K562 (cell line): ENCODE measurements around the gene PIK3AP1. TPM values are rescaled to one million over a fixed set of nuclear protein-coding genes. Genes with fewer than 3 reads are reported as not detected.

ENCODE experiments used
- ATAC-seq: fragments of 200-7000 bp; cut with Tn5 transposase; 3 replicates; pipeline ENCODE4 v1.9.1; 2020; ENCODE audit warnings: moderate library complexity
- BruUV-seq: library from RNA; stranded (reverse); fragments of 400-500 nt; replicated peaks from 2 replicates; lab custom pipeline; 2021; lab: Mats Ljungman, UMichigan
- CTCF ChIA-PET: fragments of 300-600 bp; formaldehyde crosslinking; extraction: SDS; loops from one replicate; lab custom pipeline; 2021; ENCODE audit warnings: low intra/inter-chr PET ratio; lab: Yijun Ruan, JAX
- POLR2A ChIA-PET: fragments of 300-600, 350-650 bp; sonication (Branson Sonifier 250); formaldehyde crosslinking; extraction: SDS; loops from one replicate; lab custom pipeline; 2021; ENCODE audit warnings: antibody characterized with exemption, inconsistent platforms; lab: Yijun Ruan, JAX
- DNase-seq, 4 experiments: peaks; one replicate each; pipeline versions ENCODE4 v3.0.0 to v3.0.0-alpha.2; 2011 to 2018; ENCODE audit warnings: low spot score in 3 of 4, mixed read lengths in 3 of 4; ENCODE audit errors: extremely low read depth in 1 of 4
- FAIRE-seq: peaks from 2 replicates; lab custom pipeline; 2011; peaks lifted over from hg19 to GRCh38; lab: Jason Lieb, UNC
- H2AFZ ChIP-seq: 2 replicates; pipeline ENCODE4 v1.6.0; 2011; ENCODE audit warnings: low read depth, low read length, control low read depth, inconsistent platforms
- H3K27ac ChIP-seq: fragments of 200-600 bp; 3 replicates; pipeline ENCODE4 v1.8.0; 2011; ENCODE audit warnings: low read depth, mild to moderate bottlenecking, control low read depth, inconsistent platforms, low read length, moderate library complexity, mixed read lengths; ENCODE audit errors: extremely low read depth
- H3K27me3 ChIP-seq, 2 experiments: fragments of 300-600 bp in 1 of 2; 2 replicates in 1 of 2; 3 replicates in 1 of 2; pipeline versions ENCODE4 v1.6.0 to v1.8.0; 2011; ENCODE audit warnings: inconsistent platforms in 2 of 2, low read length in 2 of 2, mild to moderate bottlenecking in 1 of 2, mixed read lengths in 1 of 2, moderate library complexity in 1 of 2; ENCODE audit not compliant: control insufficient read depth in 2 of 2, insufficient read depth in 2 of 2
- H3K36me3 ChIP-seq: fragments of 300-600 bp; 3 replicates; pipeline ENCODE4 v1.8.0; 2011; ENCODE audit warnings: mild to moderate bottlenecking, low read length, inconsistent platforms; ENCODE audit not compliant: control insufficient read depth, insufficient read depth
- H3K4me1 ChIP-seq, 2 experiments: fragments of 200-600 bp in 1 of 2; replicated peaks in 1 of 2; 2 replicates in 1 of 2; 3 replicates in 1 of 2; pipeline versions ENCODE4 v1.5.1 to v1.8.0; 2011; ENCODE audit warnings: inconsistent platforms in 2 of 2, low read length in 2 of 2, mild to moderate bottlenecking in 1 of 2, mixed read lengths in 1 of 2, moderate library complexity in 1 of 2; ENCODE audit not compliant: control insufficient read depth in 2 of 2, insufficient read depth in 2 of 2
- H3K4me2 ChIP-seq: 2 replicates; pipeline ENCODE4 v1.6.1; 2011; ENCODE audit warnings: low read length, control low read depth, inconsistent platforms, mixed read lengths; ENCODE audit not compliant: insufficient read depth
- H3K4me3 ChIP-seq: fragments of 200-600 bp; sonication (generic), shearing (Covaris generic); 2 replicates; pipeline ENCODE4 v1.5.1; 2016; ENCODE audit warnings: control low read depth, inconsistent platforms
- H3K79me2 ChIP-seq: fragments of 200-600 bp; 3 replicates; pipeline ENCODE4 v1.8.0; 2011; ENCODE audit warnings: low read length, inconsistent platforms; ENCODE audit not compliant: control insufficient read depth, insufficient read depth
- H3K9ac ChIP-seq, 2 experiments: 2 replicates each; pipeline versions ENCODE4 v1.6.0 to v1.6.1; 2011; ENCODE audit warnings: low read depth in 2 of 2, low read length in 2 of 2, control low read depth in 1 of 2, inconsistent platforms in 1 of 2, mild to moderate bottlenecking in 1 of 2, mixed read lengths in 1 of 2; ENCODE audit not compliant: insufficient read depth in 1 of 2
- H3K9me1 ChIP-seq: one replicate; pipeline ENCODE4 v1.6.0; 2011; ENCODE audit warnings: inconsistent platforms, mild to moderate bottlenecking, low read length, moderate library complexity; ENCODE audit not compliant: control insufficient read depth, insufficient read depth
- H3K9me3 ChIP-seq: replicated peaks from 2 replicates; pipeline ENCODE4 v1.5.1; 2011; ENCODE audit warnings: low read depth, low read length, inconsistent platforms; ENCODE audit not compliant: control insufficient read depth, insufficient read depth
- H4K20me1 ChIP-seq: replicated peaks from 2 replicates; pipeline ENCODE4 v1.6.1; 2011; ENCODE audit warnings: low read length, inconsistent platforms, mixed read lengths; ENCODE audit not compliant: control insufficient read depth, insufficient read depth
- CBFA2T2 ChIP-seq: fragments of 450-650 bp; conservative IDR thresholded peaks from 2 replicates; pipeline ENCODE4 v1.6.1; 2017; ENCODE audit warnings: mild to moderate bottlenecking
- ELF4 ChIP-seq: fragments of 450-650 bp; formaldehyde crosslinking; IDR thresholded peaks from 2 replicates; pipeline ENCODE4 v1.4.0; 2022; ENCODE audit warnings: missing genetic modification characterization
- NCOA6 ChIP-seq: fragments of 450-650 bp; IDR thresholded peaks from 2 replicates; pipeline ENCODE4 v1.6.1; 2017; ENCODE audit warnings: mild to moderate bottlenecking
- RFX5 ChIP-seq: IDR thresholded peaks from 2 replicates; pipeline ENCODE4 v1.6.1; 2011; ENCODE audit warnings: low read depth, mild to moderate bottlenecking, improper control_type of control experiment, low read length
- SREBF2 ChIP-seq: sonication (generic); formaldehyde crosslinking; IDR thresholded peaks from 2 replicates; pipeline ENCODE4 v1.4.0; 2020; ENCODE audit warnings: mild to moderate bottlenecking, missing genetic modification reagents
- TCF7 ChIP-seq: sonication (generic); IDR thresholded peaks from 2 replicates; pipeline ENCODE4 v1.6.1; 2016; ENCODE audit warnings: antibody characterized with exemption, borderline replicate concordance
- YBX1 ChIP-seq: fragments of 450-650 bp; IDR thresholded peaks from 2 replicates; pipeline ENCODE4 v1.7.1; 2016; ENCODE audit warnings: mild to moderate bottlenecking
- WGBS: fragments of 100-300 bp; shearing (Covaris generic); methylation state at CpG from one replicate; pipeline ENCODE4 v1.1.6; 2016; ENCODE audit warnings: low coverage, mixed read lengths; ENCODE audit not compliant: insufficient coverage; ENCODE audit errors: missing lambda C conversion rate; 5-methylcytosine and 5-hydroxymethylcytosine counted together
- in situ Hi-C: fragments of 300-500 bp; cut with MboI; formaldehyde crosslinking; loops from 4 replicates; pipeline ENCODE4 v1.15.0; 2018; ENCODE audit warnings: inconsistent platforms, mixed read lengths
- intact Hi-C: fragments of 100-400 bp; cut with micrococcal nuclease; formaldehyde crosslinking; loops from 2 replicates; pipeline ENCODE4 v1.14.2; 2022
- polyA plus RNA-seq, 8 experiments: library from polyadenylated mRNA; depleted of rRNA in 4 of 8; stranded (reverse) in 5 of 8; unstranded in 3 of 8; fragments of >200 nt; fragmentation: Nextera tagmentation in 2 of 8; fragmentation: Illumina TruSeq in 1 of 8; extraction: Ambion mirVana in 2 of 8; extraction: Trizol in 1 of 8; gene quantifications; 2 replicates each; pipeline versions ENCODE4 v1.2.1 to v1.2.3, GENCODE V29; 2011 to 2014; ENCODE audit warnings: inconsistent platforms in 1 of 8, missing spikeins in 1 of 8
- total RNA-seq, 7 experiments: library from RNA; depleted of rRNA in 6 of 7; stranded (reverse); fragments of >200 nt in 6 of 7; fragmentation: Illumina TruSeq in 2 of 7; extraction: Trizol in 2 of 7; gene quantifications; 2 replicates each; pipeline versions ENCODE4 v1.2.1 to v1.2.3, GENCODE V29; 2011 to 2021; ENCODE audit warnings: low replicate concordance in 1 of 7
- TF ChIP-seq, protein P1 (sequence below), 2 experiments: fragments of 450-650 bp; IDR thresholded peaks; 2 replicates each; pipeline ENCODE4 v1.6.1; 2018; ENCODE audit warnings: mild to moderate bottlenecking in 2 of 2, low read depth in 1 of 2; ENCODE audit not compliant: partially characterized antibody in 2 of 2
- TF ChIP-seq, protein P2 (sequence below): fragments of 150-350 bp; conservative IDR thresholded peaks from 2 replicates; pipeline ENCODE4 v1.6.1; 2014; ENCODE audit warnings: low read length
- TF ChIP-seq, protein P3 (sequence below): sonication (generic); formaldehyde crosslinking; IDR thresholded peaks from 2 replicates; pipeline ENCODE4 v1.8.0; 2023; ENCODE audit warnings: missing genetic modification reagents, mild to moderate bottlenecking, borderline replicate concordance

The PIK3AP1 gene
- total and polyA plus RNA-seq, 9 of the 15 experiments (the other 6 are each of a cell fraction or from before 2014, with no cell fraction given): 0.20 to 2.4 (median 1.4) TPM

DNA sequence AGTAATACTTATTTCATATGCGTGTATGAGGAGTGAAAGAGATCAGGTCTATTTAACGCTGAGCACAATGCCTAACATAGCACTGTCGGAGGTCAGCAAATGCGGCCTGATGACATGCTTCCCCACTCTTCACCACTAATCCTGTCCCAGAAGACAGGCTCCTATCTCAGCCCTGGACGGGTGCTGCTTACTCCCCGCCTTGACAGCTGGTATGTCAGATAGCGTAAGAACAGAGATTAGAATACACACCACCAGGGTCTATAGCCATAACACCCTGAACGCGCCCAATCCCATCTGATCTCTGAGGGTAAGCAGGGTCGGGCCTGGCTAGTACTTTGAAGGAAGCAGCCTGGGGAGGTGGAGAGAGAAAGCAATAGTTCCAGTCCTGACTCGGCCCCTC is 101.2 kb downstream of the PIK3AP1 start:
- no TSS peak for BruUV-seq
- Histone ChIP-seq H3K36me3 (no peaks in the 10 kb centered on the region), H3K79me2 (no peaks in the 10 kb centered on the region), H2AFZ (peak overlapping the region; percentile 78), H4K20me1 (no peaks in the 10 kb centered on the region), H3K9me3 (no peaks in the 10 kb centered on the region), H3K4me3 (no peak overlapping the region), H3K27ac (peak overlapping the region; percentile 80), H3K4me1 (peaks cover 31 to 61% of the 10 kb centered on the region in 2 experiments), H3K9me1 (no peaks in the 10 kb centered on the region), H3K4me2 (peak overlapping the region; percentile 59), H3K27me3 (no peaks in the 10 kb centered on the region), H3K9ac (peak overlapping the region; percentile 63 to 80; a peak in 3 of 4 replicates)
- CTCF ChIA-PET: interaction anchor here (0.5 kb wide), 1 partner anchor 23 kb away, joined by 5 read pairs; no protein-coding TSS in a partner anchor
- peak; percentile 83 to 93 (median 86) for DNase-seq
- FAIRE-seq: peak; percentile 99
- 1% methylated on average over 9 of the region's 11 CpGs for WGBS
- in situ Hi-C loops: no loop called here
- POLR2A ChIA-PET: interaction anchor here (0.5 to 1.8 kb wide), 7 partner anchors 9 to 1757 kb away, joined by 3 to 6 read pairs (median 3); no protein-coding TSS in a partner anchor
- peak; percentile 91 for ATAC-seq
- intact Hi-C loops: loop anchor here (10.0 kb wide), 1 partner anchor 104 kb away; the partner anchor contains the start of gene TLL2
- TF ChIP-seq, protein P1, sequence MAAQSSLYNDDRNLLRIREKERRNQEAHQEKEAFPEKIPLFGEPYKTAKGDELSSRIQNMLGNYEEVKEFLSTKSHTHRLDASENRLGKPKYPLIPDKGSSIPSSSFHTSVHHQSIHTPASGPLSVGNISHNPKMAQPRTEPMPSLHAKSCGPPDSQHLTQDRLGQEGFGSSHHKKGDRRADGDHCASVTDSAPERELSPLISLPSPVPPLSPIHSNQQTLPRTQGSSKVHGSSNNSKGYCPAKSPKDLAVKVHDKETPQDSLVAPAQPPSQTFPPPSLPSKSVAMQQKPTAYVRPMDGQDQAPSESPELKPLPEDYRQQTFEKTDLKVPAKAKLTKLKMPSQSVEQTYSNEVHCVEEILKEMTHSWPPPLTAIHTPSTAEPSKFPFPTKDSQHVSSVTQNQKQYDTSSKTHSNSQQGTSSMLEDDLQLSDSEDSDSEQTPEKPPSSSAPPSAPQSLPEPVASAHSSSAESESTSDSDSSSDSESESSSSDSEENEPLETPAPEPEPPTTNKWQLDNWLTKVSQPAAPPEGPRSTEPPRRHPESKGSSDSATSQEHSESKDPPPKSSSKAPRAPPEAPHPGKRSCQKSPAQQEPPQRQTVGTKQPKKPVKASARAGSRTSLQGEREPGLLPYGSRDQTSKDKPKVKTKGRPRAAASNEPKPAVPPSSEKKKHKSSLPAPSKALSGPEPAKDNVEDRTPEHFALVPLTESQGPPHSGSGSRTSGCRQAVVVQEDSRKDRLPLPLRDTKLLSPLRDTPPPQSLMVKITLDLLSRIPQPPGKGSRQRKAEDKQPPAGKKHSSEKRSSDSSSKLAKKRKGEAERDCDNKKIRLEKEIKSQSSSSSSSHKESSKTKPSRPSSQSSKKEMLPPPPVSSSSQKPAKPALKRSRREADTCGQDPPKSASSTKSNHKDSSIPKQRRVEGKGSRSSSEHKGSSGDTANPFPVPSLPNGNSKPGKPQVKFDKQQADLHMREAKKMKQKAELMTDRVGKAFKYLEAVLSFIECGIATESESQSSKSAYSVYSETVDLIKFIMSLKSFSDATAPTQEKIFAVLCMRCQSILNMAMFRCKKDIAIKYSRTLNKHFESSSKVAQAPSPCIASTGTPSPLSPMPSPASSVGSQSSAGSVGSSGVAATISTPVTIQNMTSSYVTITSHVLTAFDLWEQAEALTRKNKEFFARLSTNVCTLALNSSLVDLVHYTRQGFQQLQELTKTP (IDR thresholded peaks at IDR 0.05; ENCODE audit: low read depth in 1 of 2, partially characterized antibody in 2 of 2): peak in 1 of 2 experiments; percentile 69
- TF ChIP-seq YBX1 (no peak), TCF7 (peak; percentile 69; the same call in 1 of the 2 replicates), NCOA6 (peak; percentile 49; the same call in 1 of the 2 replicates), CBFA2T2 (peak; percentile 97), RFX5 (no peak), ELF4 (CRISPR knock-in tag) (no peak), SREBF2 (CRISPR knock-in tag) (no peak)
- TF ChIP-seq, protein P2, sequence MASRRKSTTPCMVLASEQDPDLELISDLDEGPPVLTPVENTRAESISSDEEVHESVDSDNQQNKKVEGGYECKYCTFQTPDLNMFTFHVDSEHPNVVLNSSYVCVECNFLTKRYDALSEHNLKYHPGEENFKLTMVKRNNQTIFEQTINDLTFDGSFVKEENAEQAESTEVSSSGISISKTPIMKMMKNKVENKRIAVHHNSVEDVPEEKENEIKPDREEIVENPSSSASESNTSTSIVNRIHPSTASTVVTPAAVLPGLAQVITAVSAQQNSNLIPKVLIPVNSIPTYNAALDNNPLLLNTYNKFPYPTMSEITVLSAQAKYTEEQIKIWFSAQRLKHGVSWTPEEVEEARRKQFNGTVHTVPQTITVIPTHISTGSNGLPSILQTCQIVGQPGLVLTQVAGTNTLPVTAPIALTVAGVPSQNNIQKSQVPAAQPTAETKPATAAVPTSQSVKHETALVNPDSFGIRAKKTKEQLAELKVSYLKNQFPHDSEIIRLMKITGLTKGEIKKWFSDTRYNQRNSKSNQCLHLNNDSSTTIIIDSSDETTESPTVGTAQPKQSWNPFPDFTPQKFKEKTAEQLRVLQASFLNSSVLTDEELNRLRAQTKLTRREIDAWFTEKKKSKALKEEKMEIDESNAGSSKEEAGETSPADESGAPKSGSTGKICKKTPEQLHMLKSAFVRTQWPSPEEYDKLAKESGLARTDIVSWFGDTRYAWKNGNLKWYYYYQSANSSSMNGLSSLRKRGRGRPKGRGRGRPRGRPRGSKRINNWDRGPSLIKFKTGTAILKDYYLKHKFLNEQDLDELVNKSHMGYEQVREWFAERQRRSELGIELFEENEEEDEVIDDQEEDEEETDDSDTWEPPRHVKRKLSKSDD: no peak
- TF ChIP-seq, protein P3, sequence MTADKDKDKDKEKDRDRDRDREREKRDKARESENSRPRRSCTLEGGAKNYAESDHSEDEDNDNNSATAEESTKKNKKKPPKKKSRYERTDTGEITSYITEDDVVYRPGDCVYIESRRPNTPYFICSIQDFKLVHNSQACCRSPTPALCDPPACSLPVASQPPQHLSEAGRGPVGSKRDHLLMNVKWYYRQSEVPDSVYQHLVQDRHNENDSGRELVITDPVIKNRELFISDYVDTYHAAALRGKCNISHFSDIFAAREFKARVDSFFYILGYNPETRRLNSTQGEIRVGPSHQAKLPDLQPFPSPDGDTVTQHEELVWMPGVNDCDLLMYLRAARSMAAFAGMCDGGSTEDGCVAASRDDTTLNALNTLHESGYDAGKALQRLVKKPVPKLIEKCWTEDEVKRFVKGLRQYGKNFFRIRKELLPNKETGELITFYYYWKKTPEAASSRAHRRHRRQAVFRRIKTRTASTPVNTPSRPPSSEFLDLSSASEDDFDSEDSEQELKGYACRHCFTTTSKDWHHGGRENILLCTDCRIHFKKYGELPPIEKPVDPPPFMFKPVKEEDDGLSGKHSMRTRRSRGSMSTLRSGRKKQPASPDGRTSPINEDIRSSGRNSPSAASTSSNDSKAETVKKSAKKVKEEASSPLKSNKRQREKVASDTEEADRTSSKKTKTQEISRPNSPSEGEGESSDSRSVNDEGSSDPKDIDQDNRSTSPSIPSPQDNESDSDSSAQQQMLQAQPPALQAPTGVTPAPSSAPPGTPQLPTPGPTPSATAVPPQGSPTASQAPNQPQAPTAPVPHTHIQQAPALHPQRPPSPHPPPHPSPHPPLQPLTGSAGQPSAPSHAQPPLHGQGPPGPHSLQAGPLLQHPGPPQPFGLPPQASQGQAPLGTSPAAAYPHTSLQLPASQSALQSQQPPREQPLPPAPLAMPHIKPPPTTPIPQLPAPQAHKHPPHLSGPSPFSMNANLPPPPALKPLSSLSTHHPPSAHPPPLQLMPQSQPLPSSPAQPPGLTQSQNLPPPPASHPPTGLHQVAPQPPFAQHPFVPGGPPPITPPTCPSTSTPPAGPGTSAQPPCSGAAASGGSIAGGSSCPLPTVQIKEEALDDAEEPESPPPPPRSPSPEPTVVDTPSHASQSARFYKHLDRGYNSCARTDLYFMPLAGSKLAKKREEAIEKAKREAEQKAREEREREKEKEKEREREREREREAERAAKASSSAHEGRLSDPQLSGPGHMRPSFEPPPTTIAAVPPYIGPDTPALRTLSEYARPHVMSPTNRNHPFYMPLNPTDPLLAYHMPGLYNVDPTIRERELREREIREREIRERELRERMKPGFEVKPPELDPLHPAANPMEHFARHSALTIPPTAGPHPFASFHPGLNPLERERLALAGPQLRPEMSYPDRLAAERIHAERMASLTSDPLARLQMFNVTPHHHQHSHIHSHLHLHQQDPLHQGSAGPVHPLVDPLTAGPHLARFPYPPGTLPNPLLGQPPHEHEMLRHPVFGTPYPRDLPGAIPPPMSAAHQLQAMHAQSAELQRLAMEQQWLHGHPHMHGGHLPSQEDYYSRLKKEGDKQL (CRISPR knock-in tag): no peak
